Measurements from ENCODE around the gene IFI27L1.

Gene IFI27L1

DNA sequence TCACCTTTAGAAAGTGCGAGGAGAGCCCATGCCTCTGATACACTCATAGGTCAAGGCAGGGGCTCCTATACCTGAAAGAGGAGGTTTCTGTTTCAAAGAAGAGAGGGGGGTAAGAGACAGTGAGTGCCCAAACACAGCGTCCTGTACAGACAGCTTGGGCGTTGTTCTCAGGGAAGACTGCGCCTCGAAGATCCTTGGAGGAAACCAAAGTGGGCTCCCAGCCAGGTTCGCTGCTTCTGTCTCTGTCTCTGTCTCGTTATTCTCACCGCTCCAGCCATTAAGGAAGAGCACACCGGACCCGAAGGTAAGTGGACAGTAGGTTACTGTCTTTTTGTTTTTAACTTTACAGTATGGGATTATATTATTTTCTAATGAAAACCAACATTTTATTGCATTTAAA is 23.6 kb downstream of the IFI27L1 start:
- H3K4me1 ChIP-seq (ENCODE audit: control insufficient read depth, insufficient read depth, low read length): no peaks in the 10 kb centered on the region
- H3K9ac ChIP-seq (ENCODE audit: low read length): no peak overlapping the region
- no peaks in the 10 kb centered on the region for H3K9me3 ChIP-seq (ENCODE audit: control insufficient read depth, insufficient read depth, low read depth, low read length)
- H3K27me3 ChIP-seq (ENCODE audit: control insufficient read depth, insufficient read depth, low read length): no peaks in the 10 kb centered on the region
- H3K4me3 ChIP-seq (ENCODE audit: low read depth, low read length): no peak overlapping the region
- H3K36me3 ChIP-seq (ENCODE audit: control insufficient read depth, insufficient read depth, low read length): peaks cover 7% of the 10 kb centered on the region
- no peak overlapping the region for H3K27ac ChIP-seq (ENCODE audit: low read depth, low read length)

DNA sequence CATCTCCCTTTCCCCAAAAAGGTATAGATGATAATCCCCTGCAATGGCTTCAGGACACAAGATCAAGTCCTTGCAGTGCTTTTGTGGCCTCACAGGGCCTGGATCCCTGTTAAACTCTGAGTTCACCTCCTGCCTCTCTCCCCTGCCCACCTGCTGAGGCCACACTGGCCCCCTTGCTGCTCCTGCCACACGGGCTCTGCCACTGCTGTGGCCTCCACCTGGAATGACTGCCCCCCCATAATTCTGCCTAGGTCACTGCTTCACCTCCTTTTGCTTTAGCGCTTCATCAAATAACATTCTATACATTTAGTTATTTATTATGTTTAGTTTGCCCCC is 28.8 kb downstream of the IFI27L1 start:
- 0 out of 2 replicates have a peak, but pooled peaks cover 3% of the 10 kb centered on the region for H3K4me1 ChIP-seq (ENCODE audit: control insufficient read depth, insufficient read depth, low read length)
- no peaks in the 10 kb centered on the region for H3K9me3 ChIP-seq (ENCODE audit: control insufficient read depth, insufficient read depth, low read depth, low read length)
- no peak overlapping the region for H3K4me3 ChIP-seq (ENCODE audit: low read depth, low read length)
- no peaks in the 10 kb centered on the region for H3K36me3 ChIP-seq (ENCODE audit: control insufficient read depth, insufficient read depth, low read length)
- H3K9ac ChIP-seq (ENCODE audit: low read length): no peak overlapping the region
- H3K27me3 ChIP-seq (ENCODE audit: control insufficient read depth, insufficient read depth, low read length): no peaks in the 10 kb centered on the region
- no peak overlapping the region for H3K27ac ChIP-seq (ENCODE audit: low read depth, low read length)

DNA sequence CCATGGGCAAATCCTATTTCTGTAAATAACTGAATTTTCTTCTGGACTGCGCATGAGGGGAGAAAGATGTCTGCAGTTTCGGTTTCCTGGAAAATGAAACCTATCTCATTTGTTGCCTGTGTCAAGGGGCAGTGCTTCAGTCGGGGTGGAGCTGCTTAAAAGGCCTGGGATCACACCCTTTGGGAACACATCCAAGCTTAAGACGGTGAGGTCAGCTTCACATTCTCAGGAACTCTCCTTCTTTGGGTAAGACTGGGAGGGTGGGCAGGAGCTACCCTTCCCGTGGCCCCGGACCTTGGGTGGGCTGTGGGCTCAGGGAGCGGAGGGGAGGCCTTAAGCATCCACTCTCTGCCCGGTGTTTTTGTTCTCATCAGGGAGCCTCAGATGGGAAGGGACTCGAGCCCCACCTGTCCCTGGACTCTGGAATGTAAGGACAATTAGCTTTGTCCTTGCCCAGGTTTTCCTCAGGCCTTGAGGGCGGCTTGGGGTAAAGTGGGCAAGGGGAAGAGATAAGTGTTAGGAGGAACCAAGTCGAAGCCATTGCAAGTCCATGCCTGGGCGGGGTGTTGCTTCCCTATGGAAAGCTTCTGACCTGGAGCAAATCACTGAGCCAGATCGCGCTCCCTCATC is 29.6 kb downstream of the IFI27L1 start, which contains the start of gene IFI27:
TSS of gene IFI27 (plus strand) at position 185 of the 630 bp plus-strand sequence.
- 0 out of 2 replicates have a peak, but pooled peaks cover 3% of the 10 kb centered on the region for H3K4me1 ChIP-seq (ENCODE audit: control insufficient read depth, insufficient read depth, low read length)
- no peaks in the 10 kb centered on the region for H3K36me3 ChIP-seq (ENCODE audit: control insufficient read depth, insufficient read depth, low read length)
- no peaks in the 10 kb centered on the region for H3K9me3 ChIP-seq (ENCODE audit: control insufficient read depth, insufficient read depth, low read depth, low read length)
- H3K9ac ChIP-seq (ENCODE audit: low read length): no peak within 1 kb of the TSS
- H3K4me3 ChIP-seq (ENCODE audit: low read depth, low read length): no peak within 1 kb of the TSS
- H3K27ac ChIP-seq (ENCODE audit: low read depth, low read length): no peak within 1 kb of the TSS
- H3K27me3 ChIP-seq (ENCODE audit: control insufficient read depth, insufficient read depth, low read length): no peaks in the 10 kb centered on the region

DNA sequence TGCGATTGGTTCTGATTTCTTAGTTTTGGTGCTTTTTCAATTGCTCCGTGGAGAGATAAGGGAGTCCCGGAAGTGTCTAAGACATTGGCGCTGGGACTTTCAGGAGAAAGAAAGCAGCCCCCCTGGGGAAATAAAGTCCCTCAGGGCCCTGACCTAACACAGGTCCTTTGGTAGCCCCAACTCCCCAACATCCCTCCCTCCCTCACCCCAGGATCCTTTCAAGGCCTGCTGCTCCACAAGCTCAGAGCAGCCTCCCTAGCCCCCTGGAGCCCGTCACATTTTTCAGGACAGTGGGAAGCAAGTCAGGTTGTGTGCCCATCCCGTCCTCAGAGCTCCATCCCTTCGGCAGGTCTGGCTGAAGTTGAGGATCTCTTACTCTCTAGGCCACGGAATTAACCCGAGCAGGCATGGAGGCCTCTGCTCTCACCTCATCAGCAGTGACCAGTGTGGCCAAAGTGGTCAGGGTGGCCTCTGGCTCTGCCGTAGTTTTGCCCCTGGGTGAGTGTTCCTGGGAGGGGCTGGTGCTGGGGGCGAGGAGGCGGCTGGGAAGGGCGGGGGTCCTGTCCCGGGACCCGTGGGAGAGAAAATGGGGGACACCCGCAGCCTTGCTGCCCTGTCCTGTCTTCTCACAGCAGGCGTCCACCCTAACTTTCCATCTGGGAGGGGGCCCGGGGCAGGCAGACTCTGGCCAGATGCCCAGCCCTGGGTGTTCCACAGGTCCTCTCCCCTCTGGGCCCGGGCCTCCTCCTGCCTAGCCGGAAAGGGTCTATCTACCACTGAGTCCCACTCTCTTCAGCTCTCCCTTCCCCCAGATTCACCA is 30.4 kb downstream of the IFI27L1 start:
- Histone ChIP-seq H3K36me3 (ENCODE audit: control insufficient read depth, insufficient read depth, low read length) (no peaks in the 10 kb centered on the region), H3K9ac (ENCODE audit: low read length) (no peak overlapping the region), H3K27me3 (ENCODE audit: control insufficient read depth, insufficient read depth, low read length) (0 out of 2 replicates have a peak, but pooled peaks cover 4% of the 10 kb centered on the region), H3K27ac (ENCODE audit: low read depth, low read length) (no peak overlapping the region), H3K9me3 (ENCODE audit: control insufficient read depth, insufficient read depth, low read depth, low read length) (no peaks in the 10 kb centered on the region), H3K4me1 (ENCODE audit: control insufficient read depth, insufficient read depth, low read length) (0 out of 2 replicates have a peak, but pooled peaks cover 3% of the 10 kb centered on the region), H3K4me3 (ENCODE audit: low read depth, low read length) (no peak overlapping the region)

DNA sequence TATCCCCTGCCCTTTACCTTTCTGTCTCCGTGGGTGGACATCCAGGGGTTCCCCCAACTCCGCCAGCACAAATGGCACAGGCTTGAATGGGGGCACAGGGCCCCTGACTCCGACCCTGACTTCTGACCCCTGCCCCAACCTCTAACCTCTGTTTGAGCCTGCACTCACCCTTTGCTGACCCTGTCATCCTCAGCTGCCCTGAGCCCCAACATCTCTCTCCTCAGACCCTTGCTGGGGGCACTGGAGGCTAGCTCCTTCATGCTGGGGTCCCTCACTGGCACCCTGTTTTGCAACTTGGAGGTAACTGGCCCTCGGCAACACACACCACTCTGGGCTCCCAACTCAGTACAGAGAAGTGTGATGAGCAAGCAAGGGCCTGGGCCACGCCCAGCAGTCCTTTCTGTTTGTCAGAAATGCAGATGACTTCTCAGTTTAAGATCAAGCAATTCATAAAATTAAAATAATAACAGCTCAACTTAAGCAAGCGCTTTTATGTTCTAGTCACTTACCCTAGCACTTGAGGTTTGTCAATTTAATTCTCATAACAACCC is 31.5 kb downstream of the IFI27L1 start:
- Histone ChIP-seq H3K4me1 (ENCODE audit: control insufficient read depth, insufficient read depth, low read length) (0 out of 2 replicates have a peak, but pooled peaks cover 3% of the 10 kb centered on the region), H3K9ac (ENCODE audit: low read length) (no peak overlapping the region), H3K36me3 (ENCODE audit: control insufficient read depth, insufficient read depth, low read length) (no peaks in the 10 kb centered on the region), H3K4me3 (ENCODE audit: low read depth, low read length) (no peak overlapping the region), H3K27ac (ENCODE audit: low read depth, low read length) (no peak overlapping the region), H3K9me3 (ENCODE audit: control insufficient read depth, insufficient read depth, low read depth, low read length) (no peaks in the 10 kb centered on the region), H3K27me3 (ENCODE audit: control insufficient read depth, insufficient read depth, low read length) (0 out of 2 replicates have a peak, but pooled peaks cover 4% of the 10 kb centered on the region)

DNA sequence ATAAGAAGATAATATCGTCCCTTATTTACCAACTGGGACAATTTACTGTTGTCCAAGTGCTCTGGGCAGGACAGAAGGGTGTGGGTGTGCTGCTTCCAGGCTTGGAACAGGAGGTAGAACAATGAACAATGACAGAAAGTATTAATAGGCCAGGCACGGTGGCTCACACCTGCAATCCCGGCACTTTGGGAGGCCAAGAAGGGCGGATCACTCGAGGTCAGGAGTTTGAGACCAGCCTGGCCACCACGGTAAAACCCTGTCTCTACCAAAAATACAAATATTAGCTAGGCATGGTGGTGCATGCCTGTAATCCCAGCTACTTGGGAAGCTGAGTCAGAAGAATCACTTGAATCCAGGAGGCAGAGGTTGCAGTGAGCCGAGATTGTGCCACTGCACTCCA is 32.0 kb downstream of the IFI27L1 start:
- H3K9me3 ChIP-seq (ENCODE audit: control insufficient read depth, insufficient read depth, low read depth, low read length): no peaks in the 10 kb centered on the region
- 0 out of 2 replicates have a peak, but pooled peaks cover 3% of the 10 kb centered on the region for H3K4me1 ChIP-seq (ENCODE audit: control insufficient read depth, insufficient read depth, low read length)
- H3K36me3 ChIP-seq (ENCODE audit: control insufficient read depth, insufficient read depth, low read length): no peaks in the 10 kb centered on the region
- H3K4me3 ChIP-seq (ENCODE audit: low read depth, low read length): no peak overlapping the region
- H3K27me3 ChIP-seq (ENCODE audit: control insufficient read depth, insufficient read depth, low read length): 0 out of 2 replicates have a peak, but pooled peaks cover 4% of the 10 kb centered on the region
- H3K27ac ChIP-seq (ENCODE audit: low read depth, low read length): no peak overlapping the region
- no peak overlapping the region for H3K9ac ChIP-seq (ENCODE audit: low read length)

DNA sequence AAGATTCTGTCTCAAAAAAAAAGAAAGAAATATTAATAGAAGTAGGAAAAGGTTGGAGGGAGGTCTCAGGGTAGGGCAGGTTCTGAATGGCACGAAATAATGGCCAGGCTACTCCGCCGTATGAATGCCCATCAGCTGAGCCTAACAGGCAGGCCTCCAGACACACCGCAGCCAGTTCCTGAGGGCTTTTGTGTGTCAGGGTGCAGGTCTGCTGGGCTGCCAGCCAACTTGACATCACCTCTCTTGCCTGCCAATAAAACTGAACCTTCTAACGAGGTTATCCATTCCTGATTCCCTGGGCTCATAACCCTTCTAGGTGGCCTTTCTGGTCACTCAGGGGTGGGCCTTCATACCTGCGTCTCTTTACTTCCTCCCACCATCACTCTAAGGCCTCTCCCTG is 32.4 kb downstream of the IFI27L1 start:
- H3K9ac ChIP-seq (ENCODE audit: low read length): no peak overlapping the region
- 0 out of 2 replicates have a peak, but pooled peaks cover 4% of the 10 kb centered on the region for H3K27me3 ChIP-seq (ENCODE audit: control insufficient read depth, insufficient read depth, low read length)
- no peaks in the 10 kb centered on the region for H3K36me3 ChIP-seq (ENCODE audit: control insufficient read depth, insufficient read depth, low read length)
- H3K4me3 ChIP-seq (ENCODE audit: low read depth, low read length): no peak overlapping the region
- H3K9me3 ChIP-seq (ENCODE audit: control insufficient read depth, insufficient read depth, low read depth, low read length): no peaks in the 10 kb centered on the region
- H3K27ac ChIP-seq (ENCODE audit: low read depth, low read length): no peak overlapping the region
- 0 out of 2 replicates have a peak, but pooled peaks cover 3% of the 10 kb centered on the region for H3K4me1 ChIP-seq (ENCODE audit: control insufficient read depth, insufficient read depth, low read length)

DNA sequence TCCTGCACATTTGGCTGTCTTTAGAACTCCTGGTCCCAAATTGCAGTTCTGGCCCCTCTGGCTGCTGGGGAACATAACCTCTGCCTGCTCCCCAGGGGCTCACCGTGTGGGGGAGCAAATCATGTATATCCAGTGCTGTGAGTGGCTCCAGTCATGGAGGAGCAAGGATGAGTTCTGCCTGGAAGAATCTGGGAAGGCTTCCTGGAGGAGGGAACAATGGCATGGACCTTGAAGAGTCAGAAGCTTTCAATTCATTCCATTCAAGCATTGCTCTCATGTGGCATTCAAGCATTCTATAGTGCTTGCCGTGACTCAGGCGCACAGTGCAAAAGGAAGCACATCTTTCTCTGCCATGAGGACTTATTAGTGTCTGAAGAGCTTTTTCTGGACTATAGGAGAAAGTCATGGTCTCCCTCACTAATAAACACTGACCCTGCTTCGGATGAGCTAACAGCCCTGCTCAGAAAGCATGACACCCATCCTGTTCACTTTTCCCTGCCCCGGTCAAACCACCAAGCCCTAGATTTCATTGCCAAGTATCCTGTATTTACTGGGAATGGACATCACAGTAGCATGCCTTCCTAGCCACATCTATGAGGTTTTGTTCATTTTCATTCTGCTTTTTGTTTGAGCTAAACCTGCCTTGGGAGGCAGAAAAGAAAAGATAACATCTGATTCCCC is 32.9 kb downstream of the IFI27L1 start:
- H3K36me3 ChIP-seq (ENCODE audit: control insufficient read depth, insufficient read depth, low read length): no peaks in the 10 kb centered on the region
- no peak overlapping the region for H3K9ac ChIP-seq (ENCODE audit: low read length)
- H3K27me3 ChIP-seq (ENCODE audit: control insufficient read depth, insufficient read depth, low read length): 0 out of 2 replicates have a peak, but pooled peaks cover 4% of the 10 kb centered on the region
- 0 out of 2 replicates have a peak, but pooled peaks cover 3% of the 10 kb centered on the region for H3K4me1 ChIP-seq (ENCODE audit: control insufficient read depth, insufficient read depth, low read length)
- H3K9me3 ChIP-seq (ENCODE audit: control insufficient read depth, insufficient read depth, low read depth, low read length): no peaks in the 10 kb centered on the region
- no peak overlapping the region for H3K27ac ChIP-seq (ENCODE audit: low read depth, low read length)
- no peak overlapping the region for H3K4me3 ChIP-seq (ENCODE audit: low read depth, low read length)

DNA sequence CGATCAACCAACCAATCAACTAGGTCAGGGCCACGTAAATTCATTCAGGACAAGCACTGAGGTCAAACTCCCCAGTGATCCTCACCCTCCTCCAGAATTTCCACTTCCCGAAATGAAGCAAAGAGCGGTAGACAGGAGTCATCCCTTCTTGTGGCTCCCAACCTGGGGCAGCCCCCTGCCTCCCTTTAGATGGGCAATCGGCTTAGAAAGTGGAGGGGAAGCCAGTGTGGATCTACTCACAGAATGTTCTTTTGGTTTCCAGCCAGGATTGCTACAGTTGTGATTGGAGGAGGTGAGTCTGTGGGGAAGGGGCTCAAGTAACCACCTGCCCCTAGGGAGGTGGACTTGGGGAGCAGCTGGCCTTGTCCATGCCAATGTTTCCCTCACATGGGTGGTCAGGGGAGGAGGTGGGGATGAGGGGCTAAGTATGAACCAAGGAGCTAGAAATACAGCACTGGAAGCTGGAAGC is 33.5 kb downstream of the IFI27L1 start:
- Histone ChIP-seq H3K4me1 (ENCODE audit: control insufficient read depth, insufficient read depth, low read length) (0 out of 2 replicates have a peak, but pooled peaks cover 3% of the 10 kb centered on the region), H3K9me3 (ENCODE audit: control insufficient read depth, insufficient read depth, low read depth, low read length) (0 out of 2 replicates have a peak, but pooled peaks cover 2% of the 10 kb centered on the region), H3K27me3 (ENCODE audit: control insufficient read depth, insufficient read depth, low read length) (0 out of 2 replicates have a peak, but pooled peaks cover 4% of the 10 kb centered on the region)

DNA sequence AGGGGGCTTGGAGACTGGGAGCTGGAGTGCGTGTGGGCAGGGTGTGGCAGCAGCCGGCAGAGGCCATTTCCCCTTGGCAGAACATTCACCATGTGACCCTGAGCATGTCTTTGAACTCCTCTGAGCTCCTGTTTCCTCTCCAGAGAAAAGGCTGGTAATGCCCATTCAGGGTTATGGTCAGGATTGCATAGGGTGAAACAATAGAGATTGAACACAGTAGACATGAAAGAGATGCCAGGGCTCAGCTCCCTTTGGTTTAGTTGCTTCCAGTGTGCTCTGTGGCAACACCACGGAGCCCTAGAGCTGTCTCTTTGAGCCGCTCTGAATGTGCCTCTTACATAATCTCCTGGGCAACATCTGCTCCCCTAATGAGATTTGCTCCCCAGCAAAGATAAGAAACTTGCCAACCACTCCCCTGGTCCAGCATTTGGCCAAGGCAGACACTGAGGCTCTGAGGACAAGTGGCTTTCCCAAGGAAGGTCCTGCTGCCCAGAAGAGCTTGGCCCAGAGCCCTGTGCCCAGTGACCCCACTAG is 34.0 kb downstream of the IFI27L1 start:
- 0 out of 2 replicates have a peak, but pooled peaks cover 2% of the 10 kb centered on the region for H3K9me3 ChIP-seq (ENCODE audit: control insufficient read depth, insufficient read depth, low read depth, low read length)
- H3K27ac ChIP-seq (ENCODE audit: low read depth, low read length): no peak overlapping the region
- H3K9ac ChIP-seq (ENCODE audit: low read length): peak overlapping the region; percentile 25
- no peak overlapping the region for H3K4me3 ChIP-seq (ENCODE audit: low read depth, low read length)
- H3K4me1 ChIP-seq (ENCODE audit: control insufficient read depth, insufficient read depth, low read length): 0 out of 2 replicates have a peak, but pooled peaks cover 3% of the 10 kb centered on the region
- H3K36me3 ChIP-seq (ENCODE audit: control insufficient read depth, insufficient read depth, low read length): no peaks in the 10 kb centered on the region
- 0 out of 2 replicates have a peak, but pooled peaks cover 4% of the 10 kb centered on the region for H3K27me3 ChIP-seq (ENCODE audit: control insufficient read depth, insufficient read depth, low read length)

More for the DNA sequence above, 33.5 kb downstream of the IFI27L1 start:
- Histone ChIP-seq H3K27ac (ENCODE audit: low read depth, low read length) (no peak overlapping the region), H3K4me3 (ENCODE audit: low read depth, low read length) (no peak overlapping the region), H3K9ac (ENCODE audit: low read length) (peak overlapping the region; percentile 25), H3K36me3 (ENCODE audit: control insufficient read depth, insufficient read depth, low read length) (no peaks in the 10 kb centered on the region)

Data from HUES6 (cell line).